ENCODE results near the gene AMN1.
"Not testable (repeated sequence)": the region's sequence is repeated elsewhere in the genome, so short reads cannot be mapped to it uniquely, and the experiment has no call there.

- TF ChIP-seq EZH2 (IDR thresholded peaks at IDR 0.05); POLR2AphosphoS5 (IDR thresholded peaks at IDR 0.05; ENCODE audit: borderline replicate concordance, low read depth, low read length): not testable (repeated sequence)
Measured at GRCh38 chr12:31716998-31717397, 11.8 kb downstream of the AMN1 start.

Measured in SK-N-MC (cell line).